RWPE1 (cell line): ENCODE results near the gene DECR2.

Source experiments
- CTCF ChIA-PET: fragments of 350-600 bp; sonication (Branson Sonifier 250); formaldehyde crosslinking; extraction: SDS; loops from one replicate; lab custom pipeline; 2021; lab: Yijun Ruan, JAX
- POLR2A ChIA-PET: fragments of 400-600 bp; formaldehyde crosslinking; extraction: SDS; loops from one replicate; lab custom pipeline; 2020; ENCODE audit warnings: antibody characterized with exemption; ENCODE audit not compliant: low non-redundant PET; lab: Yijun Ruan, JAX
- DNase-seq: peaks from one replicate; pipeline ENCODE4 v3.0.0; 2012; ENCODE audit warnings: low spot score
- H3K27ac ChIP-seq: fragments of 450-650 bp; 2 replicates; pipeline ENCODE4 v1.5.1; 2017
- TF ChIP-seq, protein P1 (sequence below): fragments of 450-650 bp; conservative IDR thresholded peaks from 2 replicates; pipeline ENCODE4 v1.5.1; 2017; ENCODE audit warnings: low read depth, mild to moderate bottlenecking

DECR2 gene

DNA sequence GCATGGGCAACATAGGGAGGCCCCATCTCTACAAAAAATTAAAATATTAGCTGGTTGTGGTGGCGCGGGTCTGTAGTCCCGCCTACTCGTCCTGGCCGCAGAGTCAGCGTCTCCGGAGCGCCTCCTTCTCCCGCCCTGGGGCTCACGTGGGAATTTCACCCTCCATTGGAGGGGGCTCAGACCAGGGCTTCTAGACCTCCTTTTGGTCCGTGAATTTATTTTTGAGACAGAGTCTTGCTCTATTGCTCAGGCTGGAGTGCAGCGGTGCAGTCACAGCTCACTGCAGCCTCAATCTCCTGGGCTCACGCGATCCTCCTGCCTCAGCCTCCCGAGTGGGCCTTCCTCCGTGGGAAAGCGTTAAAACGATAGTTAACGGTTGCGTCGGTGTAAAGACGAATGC, 5.1 kb upstream of the DECR2 start:
- CTCF ChIA-PET: no interaction called here
- POLR2A ChIA-PET: no interaction called here
- no peak for DNase-seq
- TF ChIP-seq, protein P1, sequence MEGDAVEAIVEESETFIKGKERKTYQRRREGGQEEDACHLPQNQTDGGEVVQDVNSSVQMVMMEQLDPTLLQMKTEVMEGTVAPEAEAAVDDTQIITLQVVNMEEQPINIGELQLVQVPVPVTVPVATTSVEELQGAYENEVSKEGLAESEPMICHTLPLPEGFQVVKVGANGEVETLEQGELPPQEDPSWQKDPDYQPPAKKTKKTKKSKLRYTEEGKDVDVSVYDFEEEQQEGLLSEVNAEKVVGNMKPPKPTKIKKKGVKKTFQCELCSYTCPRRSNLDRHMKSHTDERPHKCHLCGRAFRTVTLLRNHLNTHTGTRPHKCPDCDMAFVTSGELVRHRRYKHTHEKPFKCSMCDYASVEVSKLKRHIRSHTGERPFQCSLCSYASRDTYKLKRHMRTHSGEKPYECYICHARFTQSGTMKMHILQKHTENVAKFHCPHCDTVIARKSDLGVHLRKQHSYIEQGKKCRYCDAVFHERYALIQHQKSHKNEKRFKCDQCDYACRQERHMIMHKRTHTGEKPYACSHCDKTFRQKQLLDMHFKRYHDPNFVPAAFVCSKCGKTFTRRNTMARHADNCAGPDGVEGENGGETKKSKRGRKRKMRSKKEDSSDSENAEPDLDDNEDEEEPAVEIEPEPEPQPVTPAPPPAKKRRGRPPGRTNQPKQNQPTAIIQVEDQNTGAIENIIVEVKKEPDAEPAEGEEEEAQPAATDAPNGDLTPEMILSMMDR: no peak
- H3K27ac ChIP-seq: peak overlapping the region; percentile 89

DNA sequence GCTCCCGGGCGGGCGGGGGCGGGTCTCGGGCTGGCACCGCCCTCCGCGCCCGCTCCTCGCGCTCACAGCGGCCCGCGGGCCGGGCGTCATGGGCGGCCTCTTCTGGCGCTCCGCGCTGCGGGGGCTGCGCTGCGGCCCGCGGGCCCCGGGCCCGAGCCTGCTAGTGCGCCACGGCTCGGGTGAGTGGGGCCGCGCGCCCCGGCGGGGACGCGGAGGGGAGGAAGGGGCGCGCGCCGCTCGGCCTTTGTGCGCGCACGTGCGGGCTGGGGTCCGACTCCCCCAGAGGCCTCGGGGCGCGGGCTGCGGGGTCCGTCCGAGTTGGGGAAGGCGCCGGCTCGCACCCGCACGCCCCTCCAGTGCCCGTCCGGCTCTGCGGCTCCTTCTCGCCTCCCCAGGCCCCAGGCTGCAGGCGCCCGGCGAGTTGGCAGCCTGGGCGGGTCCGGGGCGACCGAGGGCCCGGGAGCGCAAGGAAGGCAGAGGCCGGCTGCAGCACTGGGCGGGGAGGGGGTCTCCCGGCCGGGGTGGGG, 4.5 kb upstream of the DECR2 start, which contains the start of gene NME4:
TSS of gene NME4 (plus strand) at position 65 of the 527 bp plus-strand sequence. CDS start at position 89, 24 bp downstream.
- H3K27ac ChIP-seq: peak within 1 kb of the TSS; percentile 89
- CTCF ChIA-PET: interaction anchor here (1.3 kb wide), 1 partner anchor 14 kb away, joined by 5 read pairs; no protein-coding TSS in a partner anchor
- POLR2A ChIA-PET: no interaction called here
- TF ChIP-seq, protein P1: no peak
- no peak for DNase-seq

DNA sequence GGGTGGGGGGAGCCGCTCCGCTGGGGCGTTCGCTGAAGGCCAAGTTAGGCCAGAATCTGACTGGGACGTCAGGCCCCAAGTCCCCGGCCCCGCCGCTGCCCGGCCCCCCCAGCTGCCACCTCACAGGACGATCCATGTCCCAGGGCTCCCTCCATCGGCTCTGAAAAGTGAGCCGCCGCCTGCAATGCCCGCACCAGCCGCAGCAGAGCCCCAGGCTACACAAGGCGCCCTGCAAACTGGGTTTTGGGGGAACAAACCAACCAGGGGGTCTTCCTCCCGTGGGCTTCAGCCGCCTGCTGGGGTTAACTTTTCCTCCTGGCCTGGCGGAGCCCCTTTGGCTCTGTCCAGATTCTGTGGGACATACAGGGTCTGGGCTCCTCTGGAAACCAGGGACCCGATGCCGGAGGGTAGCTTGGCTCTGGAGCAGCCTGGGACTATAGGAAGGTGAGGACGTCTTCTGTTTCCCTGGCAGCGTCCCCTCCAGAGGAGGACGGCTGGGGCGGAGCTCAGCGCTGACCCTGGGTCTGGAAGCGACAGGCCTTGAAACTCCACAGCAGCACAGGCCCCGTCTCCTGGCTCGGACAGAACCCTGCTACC, 3.9 kb upstream of the DECR2 start:
- CTCF ChIA-PET: interaction anchor here (1.3 kb wide), 1 partner anchor 15 kb away, joined by 5 read pairs; no protein-coding TSS in a partner anchor
- TF ChIP-seq, protein P1: peak; percentile 39; the same call in 1 of the 2 replicates
- POLR2A ChIA-PET: no interaction called here
- H3K27ac ChIP-seq: peak overlapping the region; percentile 89
- DNase-seq: peak; percentile 56

DNA sequence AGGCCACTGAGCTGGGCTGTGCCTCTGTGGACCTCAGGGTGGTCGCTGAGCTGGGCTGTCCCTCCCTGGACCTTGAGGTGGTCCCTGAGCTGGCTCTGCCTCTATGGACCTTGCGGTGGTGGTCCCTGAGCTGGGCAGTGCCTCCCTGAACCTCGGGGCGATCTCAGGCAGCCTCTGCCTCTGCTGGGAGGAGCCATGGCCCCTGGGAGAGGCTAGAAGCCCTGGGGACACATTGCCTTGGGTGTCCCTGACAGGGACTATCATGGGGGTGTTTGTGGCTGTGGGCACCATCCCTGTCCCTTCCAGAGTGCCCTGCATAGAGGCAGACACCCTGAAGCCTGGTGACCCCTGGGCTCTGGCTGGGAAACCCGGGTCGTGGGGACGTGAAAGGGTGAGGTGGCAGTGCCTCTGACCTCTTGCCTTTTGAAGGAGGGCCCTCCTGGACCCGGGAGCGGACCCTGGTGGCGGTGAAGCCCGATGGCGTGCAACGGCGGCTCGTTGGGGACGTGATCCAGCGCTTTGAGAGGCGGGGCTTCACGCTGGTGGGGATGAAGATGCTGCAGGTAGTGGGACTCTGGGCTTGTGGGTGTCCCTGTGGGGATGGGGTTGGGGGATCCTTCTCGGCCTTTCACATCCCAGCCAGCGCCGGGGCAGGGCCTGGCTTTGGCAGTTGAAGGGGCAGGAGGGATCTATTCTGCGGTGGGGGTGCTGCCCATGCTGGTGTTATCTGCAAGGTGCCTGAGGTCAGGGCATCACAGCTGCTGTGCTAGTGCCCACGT, 2.9 kb upstream of the DECR2 start:
- POLR2A ChIA-PET: no interaction called here
- CTCF ChIA-PET: interaction anchor here (1.3 kb wide), 1 partner anchor 15 kb away, joined by 5 read pairs; no protein-coding TSS in a partner anchor
- TF ChIP-seq, protein P1: no peak
- peak overlapping the region; percentile 89 for H3K27ac ChIP-seq
- no peak for DNase-seq

DNA sequence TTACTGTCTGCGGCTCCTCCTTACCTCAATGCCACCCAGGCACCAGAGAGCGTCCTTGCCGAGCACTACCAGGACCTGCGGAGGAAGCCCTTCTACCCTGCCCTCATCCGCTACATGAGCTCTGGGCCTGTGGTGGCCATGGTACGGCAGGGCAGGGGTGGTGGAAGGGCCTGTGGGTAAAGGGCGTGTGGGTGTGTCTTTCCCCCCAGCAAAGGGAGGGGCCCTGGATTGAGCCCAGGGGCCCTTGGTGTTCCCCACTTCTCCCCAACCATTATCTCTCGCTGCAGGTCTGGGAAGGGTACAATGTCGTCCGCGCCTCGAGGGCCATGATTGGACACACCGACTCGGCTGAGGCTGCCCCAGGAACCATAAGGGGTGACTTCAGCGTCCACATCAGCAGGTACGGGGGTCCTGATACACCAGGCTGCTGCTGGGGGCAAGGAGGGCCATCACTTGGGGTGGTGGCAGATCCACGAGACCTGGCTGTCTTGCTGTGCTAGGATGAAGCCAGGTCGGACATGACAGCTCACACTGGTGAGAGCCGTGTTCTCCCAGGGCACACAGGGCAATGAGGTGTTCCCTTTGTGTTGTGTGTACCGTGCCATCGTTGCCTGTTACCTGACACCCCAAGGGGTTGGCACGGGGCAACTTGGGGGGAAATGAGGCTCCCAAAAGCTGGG, 2.2 kb upstream of the DECR2 start:
- TF ChIP-seq, protein P1: no peak
- POLR2A ChIA-PET: no interaction called here
- peak overlapping the region; percentile 89 for H3K27ac ChIP-seq
- DNase-seq: no peak
- CTCF ChIA-PET: no interaction called here
